DND-41 (cell line): ENCODE results near the gene SLC15A2.

Source experiments
- ATAC-seq: fragments of 200-7000 bp; cut with Tn5 transposase; 3 replicates; pipeline ENCODE4 v1.9.1; 2021; ENCODE audit warnings: low read depth; ENCODE audit not compliant: insufficient read depth
- DNase-seq: peaks from one replicate; pipeline ENCODE4 v3.0.0-alpha.2; 2020
- H2AFZ ChIP-seq: 2 replicates; pipeline ENCODE4 v1.6.0; 2012; ENCODE audit warnings: low read depth, low read length
- H3K27ac ChIP-seq: 2 replicates; pipeline ENCODE4 v1.5.1; 2012; ENCODE audit warnings: low read length, inconsistent platforms
- H3K27me3 ChIP-seq: fragments of 200-600 bp; sonication (generic); 2 replicates; pipeline ENCODE4 v1.6.0; 2012; ENCODE audit warnings: low read length, mild to moderate bottlenecking, inconsistent platforms; ENCODE audit not compliant: insufficient read depth, poor library complexity
- H3K36me3 ChIP-seq: 2 replicates; pipeline ENCODE4 v1.5.1; 2012; ENCODE audit warnings: low read length, inconsistent platforms; ENCODE audit not compliant: insufficient read depth
- H3K4me1 ChIP-seq: 2 replicates; pipeline ENCODE4 v1.5.1; 2012; ENCODE audit warnings: mild to moderate bottlenecking, low read length; ENCODE audit not compliant: insufficient read depth
- H3K4me2 ChIP-seq: 2 replicates; pipeline ENCODE4 v1.6.0; 2012; ENCODE audit warnings: mild to moderate bottlenecking, moderate library complexity, low read length, inconsistent platforms; ENCODE audit not compliant: insufficient read depth
- H3K4me3 ChIP-seq, 2 experiments: fragments of 200-600 bp in 1 of 2; shearing (Covaris generic) in 1 of 2; 2 replicates each; pipeline ENCODE4 v1.5.1; 2012 to 2016; ENCODE audit warnings: inconsistent platforms in 2 of 2, low read length in 2 of 2, mild to moderate bottlenecking in 2 of 2, low read depth in 1 of 2, moderate library complexity in 1 of 2
- H3K79me2 ChIP-seq: 2 replicates; pipeline ENCODE4 v1.6.0; 2012; ENCODE audit warnings: low read length, inconsistent platforms; ENCODE audit not compliant: insufficient read depth
- H3K9ac ChIP-seq: 2 replicates; pipeline ENCODE4 v1.6.0; 2012; ENCODE audit warnings: low read depth, mild to moderate bottlenecking, inconsistent platforms, low read length, moderate library complexity
- H3K9me3 ChIP-seq: 2 replicates; pipeline ENCODE4 v1.5.1; 2012; ENCODE audit warnings: low read length, moderate library complexity, mild to moderate bottlenecking, inconsistent platforms; ENCODE audit not compliant: insufficient read depth, severe bottlenecking
- H4K20me1 ChIP-seq: 2 replicates; pipeline ENCODE4 v1.6.0; 2012; ENCODE audit warnings: low read length; ENCODE audit not compliant: insufficient read depth
- CTCF ChIP-seq: IDR thresholded peaks from 2 replicates; pipeline ENCODE4 v1.5.1; 2012; ENCODE audit warnings: borderline replicate concordance, low read length, moderate library complexity, mild to moderate bottlenecking; ENCODE audit not compliant: poor library complexity, severe bottlenecking; ENCODE audit errors: extremely low read depth
- EZH2 ChIP-seq: IDR thresholded peaks from 3 replicates; pipeline ENCODE4 v1.6.1; 2012; ENCODE audit warnings: borderline replicate concordance, low read depth, mild to moderate bottlenecking, moderate library complexity, low read length, inconsistent platforms; ENCODE audit not compliant: severe bottlenecking

The SLC15A2 gene

GRCh38 chr3:121914081-121914998 is 20.1 kb downstream of the SLC15A2 start:
- Histone ChIP-seq H3K36me3 (no peaks in the 10 kb centered on the region), H3K27ac (no peak overlapping the region), H3K9me3 (no peaks in the 10 kb centered on the region), H2AFZ (no peak overlapping the region), H3K79me2 (no peaks in the 10 kb centered on the region), H3K4me3 (no peak overlapping the region), H3K4me1 (no peaks in the 10 kb centered on the region), H4K20me1 (no peaks in the 10 kb centered on the region), H3K9ac (no peak overlapping the region), H3K27me3 (no peaks in the 10 kb centered on the region), H3K4me2 (no peak overlapping the region)
- ATAC-seq (no peak), DNase-seq (no peak)
- TF ChIP-seq EZH2 (no peak), CTCF (no peak)

GRCh38 chr3:121916189-121916588 is 22.0 kb downstream of the SLC15A2 start:
- no peak for ATAC-seq
- H3K9ac ChIP-seq: no peak overlapping the region
- H3K4me3 ChIP-seq: no peak overlapping the region
- H4K20me1 ChIP-seq: no peaks in the 10 kb centered on the region
- no peak overlapping the region for H3K4me2 ChIP-seq
- no peak overlapping the region for H3K27ac ChIP-seq
- no peak overlapping the region for H2AFZ ChIP-seq
- H3K27me3 ChIP-seq: no peaks in the 10 kb centered on the region
- no peaks in the 10 kb centered on the region for H3K79me2 ChIP-seq
- no peaks in the 10 kb centered on the region for H3K36me3 ChIP-seq
- H3K4me1 ChIP-seq: no peaks in the 10 kb centered on the region
- H3K9me3 ChIP-seq: no peaks in the 10 kb centered on the region
- no peak for DNase-seq
- TF ChIP-seq CTCF: no peak
- TF ChIP-seq EZH2: no peak

- Histone ChIP-seq H3K79me2 (no peaks in the 10 kb centered on the region), H3K9me3 (no peaks in the 10 kb centered on the region), H3K36me3 (no peaks in the 10 kb centered on the region), H4K20me1 (no peaks in the 10 kb centered on the region), H3K27me3 (no peaks in the 10 kb centered on the region), H3K4me2 (no peak overlapping the region), H3K4me3 (no peak overlapping the region), H2AFZ (no peak overlapping the region), H3K27ac (no peak overlapping the region), H3K9ac (no peak overlapping the region), H3K4me1 (no peaks in the 10 kb centered on the region)
- TF ChIP-seq EZH2 (no peak), CTCF (no peak)
- ATAC-seq (no peak), DNase-seq (no peak)
These were observed 24.7 kb downstream of the SLC15A2 start for GRCh38 chr3:121918779-121919483.
